Caco-2 (cell line): ENCODE measurements around the gene MARCHF10. TPM values are rescaled to one million over a fixed set of nuclear protein-coding genes. Genes with fewer than 3 reads are reported as not detected.

Experiments used
- BruUV-seq: library from RNA; stranded (reverse); fragments of 400-500 nt; replicated peaks from 2 replicates; lab custom pipeline; 2021; lab: Mats Ljungman, UMichigan
- CTCF ChIA-PET: fragments of 300-600 bp; sonication (Branson Sonifier 250); formaldehyde crosslinking; loops from one replicate; lab custom pipeline; 2022; ENCODE audit warnings: antibody characterized with exemption; lab: Charles Lee
- POLR2A ChIA-PET: fragments of 300-600 bp; sonication (Branson Sonifier 250); formaldehyde crosslinking; loops from one replicate; lab custom pipeline; 2022; ENCODE audit warnings: antibody characterized with exemption; lab: Charles Lee
- DNase-seq, 2 experiments: peaks; one replicate each; pipeline versions ENCODE4 v3.0.0 to v3.0.0-alpha.2; 2020 to 2022
- H3K27me3 ChIP-seq: replicated peaks from 2 replicates; pipeline ENCODE4 v1.6.0; 2011; ENCODE audit warnings: low read length; ENCODE audit not compliant: control insufficient read depth, insufficient read depth
- H3K36me3 ChIP-seq: 2 replicates; pipeline ENCODE4 v1.5.1; 2011; ENCODE audit warnings: low read length; ENCODE audit not compliant: control insufficient read depth, insufficient read depth
- H3K4me1 ChIP-seq: fragments of 250-450 bp; sonication (Bioruptor Pico); 2 replicates; pipeline ENCODE4 v1.5.1; 2020; ENCODE audit warnings: mild to moderate bottlenecking
- H3K4me3 ChIP-seq: 2 replicates; pipeline ENCODE4 v1.5.1; 2011; ENCODE audit warnings: low read depth, mild to moderate bottlenecking, control low read depth, low read length
- H3K9me3 ChIP-seq: fragments of 250-450 bp; sonication (Bioruptor Pico); 2 replicates; pipeline ENCODE4 v1.5.1; 2020; ENCODE audit warnings: mild to moderate bottlenecking, moderate library complexity
- H3K27ac Mint-ChIP-seq: one replicate; pipeline ENCODE4 v1.8.0; 2022; ENCODE audit warnings: mixed read lengths; ENCODE audit not compliant: unreplicated experiment
- H3K27me3 Mint-ChIP-seq: one replicate; pipeline ENCODE4 v1.8.0; 2022; ENCODE audit warnings: mixed read lengths; ENCODE audit not compliant: insufficient read depth, unreplicated experiment
- H3K36me3 Mint-ChIP-seq: one replicate; pipeline ENCODE4 v1.8.0; 2022; ENCODE audit warnings: mild to moderate bottlenecking, mixed read lengths; ENCODE audit not compliant: insufficient read depth, unreplicated experiment
- H3K4me1 Mint-ChIP-seq: one replicate; pipeline ENCODE4 v1.8.0; 2022; ENCODE audit warnings: low read depth, mixed read lengths; ENCODE audit not compliant: unreplicated experiment
- H3K4me3 Mint-ChIP-seq: one replicate; pipeline ENCODE4 v1.8.0; 2022; ENCODE audit warnings: mild to moderate bottlenecking, moderate library complexity, mixed read lengths; ENCODE audit not compliant: unreplicated experiment
- H3K9me3 Mint-ChIP-seq: one replicate; pipeline ENCODE4 v1.8.0; 2022; ENCODE audit warnings: mixed read lengths; ENCODE audit not compliant: unreplicated experiment
- intact Hi-C: fragments of 100-400 bp; cut with micrococcal nuclease; formaldehyde crosslinking; loops from one replicate; pipeline ENCODE4 v1.10.0; 2022; ENCODE audit not compliant: unreplicated experiment
- total RNA-seq: library from RNA; stranded (reverse); gene quantifications from 2 replicates; pipeline ENCODE4 v1.2.3, GENCODE V29; 2022
- TF ChIP-seq, protein P1 (sequence below), 2 experiments: fragments of 200-600 bp in 1 of 2; IDR thresholded peaks; 1 replicate in 1 of 2; 2 replicates in 1 of 2; pipeline versions ENCODE4 v1.5.1 to v1.8.0; 2011 to 2022; ENCODE audit warnings: antibody characterized with exemption in 1 of 2, control low read depth in 1 of 2, inconsistent platforms in 1 of 2, low read depth in 1 of 2, low read length in 1 of 2, mild to moderate bottlenecking in 1 of 2, moderate library complexity in 1 of 2; ENCODE audit not compliant: insufficient read depth in 1 of 2, severe bottlenecking in 1 of 2, unreplicated experiment in 1 of 2

The MARCHF10 gene
- total RNA-seq, 1 experiment from 2014 or later: not detected

DNA sequence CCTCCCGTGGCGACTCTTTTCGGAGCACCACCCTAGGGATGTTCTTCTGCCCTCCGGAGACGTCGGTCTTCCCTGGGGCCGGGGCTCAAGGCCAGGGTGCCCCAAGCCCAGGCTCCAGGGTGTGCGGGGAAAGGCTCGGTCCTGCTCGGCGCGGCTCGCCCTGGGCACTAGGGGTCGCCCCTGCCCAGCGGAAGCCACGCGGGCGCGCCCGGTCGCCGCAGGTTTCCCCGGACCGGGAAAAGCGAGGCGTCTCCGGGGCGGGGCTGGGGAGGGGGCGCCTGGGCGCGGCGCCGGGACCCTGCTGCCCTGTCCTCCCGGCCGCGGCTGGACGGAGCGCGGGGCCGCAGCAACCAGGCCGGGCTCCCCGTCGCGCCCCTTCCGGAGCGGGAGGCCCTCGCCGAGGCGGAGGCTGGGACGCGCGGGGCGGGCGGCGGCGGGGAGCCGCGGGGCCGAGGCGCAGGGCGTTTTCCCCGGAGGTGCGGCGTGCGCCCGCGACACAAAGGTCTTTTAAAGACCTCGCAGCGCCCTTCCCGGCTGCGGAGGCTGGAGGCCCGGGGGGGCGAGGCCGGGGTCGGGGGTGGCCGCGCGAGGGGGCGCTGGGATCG is 104.2 kb downstream of the MARCHF10 start:
- no peaks in the 10 kb centered on the region for H3K36me3 Mint-ChIP-seq
- CTCF ChIA-PET: interaction anchor here (0.7 kb wide), 1 partner anchor 168 kb away, joined by 3 read pairs; no protein-coding TSS in a partner anchor

DNA sequence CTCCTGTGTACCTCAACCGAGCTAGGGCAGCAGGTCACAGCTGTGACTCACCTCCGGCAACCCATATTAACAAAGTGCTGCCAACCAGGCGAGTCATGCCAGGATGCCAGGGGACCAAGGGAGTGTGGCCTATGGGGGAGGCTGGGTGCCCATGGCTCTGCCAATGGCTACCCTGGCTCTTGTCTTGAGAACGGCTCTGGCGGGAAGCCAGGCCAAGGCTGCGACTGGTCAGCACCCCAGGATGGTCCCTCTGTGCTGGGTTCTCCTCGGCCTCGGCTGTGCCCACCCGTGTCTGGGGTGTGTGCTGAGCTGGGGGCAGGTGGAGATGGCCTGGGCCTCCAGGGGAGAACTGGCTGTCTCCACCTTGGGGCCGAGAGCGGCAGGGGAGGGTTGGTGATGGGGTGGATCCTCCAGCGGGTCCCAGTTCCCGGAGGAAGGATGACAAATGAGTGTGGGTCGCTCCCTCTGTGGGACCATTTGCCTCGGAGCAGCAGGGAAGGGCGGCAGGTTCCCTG is 104.8 kb downstream of the MARCHF10 start:
- TF ChIP-seq, protein P1, sequence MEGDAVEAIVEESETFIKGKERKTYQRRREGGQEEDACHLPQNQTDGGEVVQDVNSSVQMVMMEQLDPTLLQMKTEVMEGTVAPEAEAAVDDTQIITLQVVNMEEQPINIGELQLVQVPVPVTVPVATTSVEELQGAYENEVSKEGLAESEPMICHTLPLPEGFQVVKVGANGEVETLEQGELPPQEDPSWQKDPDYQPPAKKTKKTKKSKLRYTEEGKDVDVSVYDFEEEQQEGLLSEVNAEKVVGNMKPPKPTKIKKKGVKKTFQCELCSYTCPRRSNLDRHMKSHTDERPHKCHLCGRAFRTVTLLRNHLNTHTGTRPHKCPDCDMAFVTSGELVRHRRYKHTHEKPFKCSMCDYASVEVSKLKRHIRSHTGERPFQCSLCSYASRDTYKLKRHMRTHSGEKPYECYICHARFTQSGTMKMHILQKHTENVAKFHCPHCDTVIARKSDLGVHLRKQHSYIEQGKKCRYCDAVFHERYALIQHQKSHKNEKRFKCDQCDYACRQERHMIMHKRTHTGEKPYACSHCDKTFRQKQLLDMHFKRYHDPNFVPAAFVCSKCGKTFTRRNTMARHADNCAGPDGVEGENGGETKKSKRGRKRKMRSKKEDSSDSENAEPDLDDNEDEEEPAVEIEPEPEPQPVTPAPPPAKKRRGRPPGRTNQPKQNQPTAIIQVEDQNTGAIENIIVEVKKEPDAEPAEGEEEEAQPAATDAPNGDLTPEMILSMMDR (IDR thresholded peaks at IDR 0.05; ENCODE audit: insufficient read depth in 1 of 2, low read depth in 1 of 2, low read length in 1 of 2, severe bottlenecking in 1 of 2, unreplicated experiment in 1 of 2): no peak
- H3K9me3 ChIP-seq: peaks cover 2% of the 10 kb centered on the region
- no peak for DNase-seq
- no peak overlapping the region for H3K27ac Mint-ChIP-seq
- no TSS peak for BruUV-seq
- peak overlapping the region; percentile 33; the same call in 1 of the 2 replicates for H3K4me3 ChIP-seq
- peaks cover 32% of the 10 kb centered on the region for H3K27me3 Mint-ChIP-seq
- peaks cover 14% of the 10 kb centered on the region for H3K4me1 ChIP-seq
- peak overlapping the region; percentile 62 for H3K4me3 Mint-ChIP-seq
- no peaks in the 10 kb centered on the region for H3K4me1 Mint-ChIP-seq
- H3K27me3 ChIP-seq: peaks cover 9% of the 10 kb centered on the region
- intact Hi-C loops: loop anchor here (1.0 to 5.0 kb wide), 2 partner anchors 265 to 704 kb away; no protein-coding TSS in a partner anchor
- POLR2A ChIA-PET: no interaction called here
- no peaks in the 10 kb centered on the region for H3K36me3 Mint-ChIP-seq
- no peaks in the 10 kb centered on the region for H3K9me3 Mint-ChIP-seq
- no peaks in the 10 kb centered on the region for H3K36me3 ChIP-seq
- CTCF ChIA-PET: no interaction called here

More for the DNA sequence above, 104.2 kb downstream of the MARCHF10 start:
- no TSS peak for BruUV-seq
- POLR2A ChIA-PET: no interaction called here
- Mint-ChIP-seq H3K9me3 (no peaks in the 10 kb centered on the region), H3K27me3 (peaks cover 32% of the 10 kb centered on the region), H3K27ac (no peak overlapping the region), H3K4me3 (peak overlapping the region; percentile 62), H3K4me1 (no peaks in the 10 kb centered on the region)
- Histone ChIP-seq H3K4me3 (peak overlapping the region; percentile 33), H3K9me3 (peaks cover 8% of the 10 kb centered on the region), H3K36me3 (no peaks in the 10 kb centered on the region), H3K4me1 (peaks cover 14% of the 10 kb centered on the region), H3K27me3 (peaks cover 9% of the 10 kb centered on the region)
- DNase-seq: peak; percentile 58 to 86
- intact Hi-C loops: loop anchor here (1.0 to 5.0 kb wide), 2 partner anchors 264 to 703 kb away; no protein-coding TSS in a partner anchor
- TF ChIP-seq, protein P1 (IDR thresholded peaks at IDR 0.05; ENCODE audit: insufficient read depth in 1 of 2, low read depth in 1 of 2, low read length in 1 of 2, severe bottlenecking in 1 of 2, unreplicated experiment in 1 of 2): peak; percentile 80 to 82

DNA sequence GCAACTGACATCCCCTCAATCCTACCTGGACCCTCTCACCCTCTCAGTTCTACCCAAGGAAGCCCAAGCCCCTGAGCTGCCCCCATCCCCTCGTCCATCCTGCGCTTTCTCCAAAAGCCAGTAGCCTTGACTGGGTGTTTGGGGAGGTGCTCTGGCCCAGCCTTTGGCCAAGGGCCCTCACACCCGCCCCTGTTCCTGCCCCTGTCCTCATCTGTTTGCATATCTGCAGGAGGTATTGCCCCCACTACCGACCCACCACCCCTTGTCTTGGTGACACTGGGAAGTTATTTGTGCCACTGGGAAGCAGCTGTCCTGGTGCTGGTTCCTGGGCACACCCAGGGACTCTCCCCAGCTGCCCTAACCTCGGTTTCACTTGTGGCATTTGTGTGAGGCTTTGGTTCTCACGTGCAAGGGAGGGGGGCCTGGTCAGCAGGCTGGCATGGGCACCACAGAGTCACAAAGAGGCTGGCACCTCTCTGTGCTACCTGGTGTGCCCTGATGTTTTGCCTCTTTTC is 105.3 kb downstream of the MARCHF10 start:
- H3K36me3 Mint-ChIP-seq: no peaks in the 10 kb centered on the region
- H3K27me3 ChIP-seq: peaks cover 9% of the 10 kb centered on the region
- TF ChIP-seq, protein P1 (IDR thresholded peaks at IDR 0.05; ENCODE audit: insufficient read depth in 1 of 2, low read depth in 1 of 2, low read length in 1 of 2, severe bottlenecking in 1 of 2, unreplicated experiment in 1 of 2): no peak
- CTCF ChIA-PET: no interaction called here
- H3K4me3 Mint-ChIP-seq: no peak overlapping the region
- no peak overlapping the region for H3K27ac Mint-ChIP-seq
- H3K9me3 ChIP-seq: no peaks in the 10 kb centered on the region
- POLR2A ChIA-PET: no interaction called here
- no peak overlapping the region for H3K4me3 ChIP-seq
- no peak for DNase-seq
- no TSS peak for BruUV-seq
- H3K4me1 Mint-ChIP-seq: no peaks in the 10 kb centered on the region
- H3K27me3 Mint-ChIP-seq: peaks cover 32% of the 10 kb centered on the region
- intact Hi-C loops: loop anchor here (1.0 to 5.0 kb wide), 2 partner anchors 265 to 704 kb away; no protein-coding TSS in a partner anchor
- peaks cover 14% of the 10 kb centered on the region for H3K4me1 ChIP-seq
- no peaks in the 10 kb centered on the region for H3K36me3 ChIP-seq
- no peaks in the 10 kb centered on the region for H3K9me3 Mint-ChIP-seq
